Measurements from ENCODE around the gene PRKCI. TPM values are rescaled to one million over a fixed set of nuclear protein-coding genes. Genes with fewer than 3 reads are reported as not detected.
"Not testable (repeated sequence)": the region's sequence is repeated elsewhere in the genome, so short reads cannot be mapped to it uniquely, and the experiment has no call there.

PRKCI gene
- total RNA-seq, 2 donors from 2014 or later, result 18.0 to 18.7 TPM

- peaks cover 9% of the 10 kb centered on the region for H3K36me3 Mint-ChIP-seq (ENCODE audit: low read depth)
- DNase-seq (no peak), ATAC-seq (no peak)
- no peaks in the 10 kb centered on the region for H3K9me3 ChIP-seq (ENCODE audit: control insufficient read depth, low read length, poor library complexity, severe bottlenecking)
- H3K27me3 Mint-ChIP-seq, result no peaks in the 10 kb centered on the region
- H3K4me3 Mint-ChIP-seq, result no peak overlapping the region
- no peak overlapping the region for H3K27ac Mint-ChIP-seq
- H3K4me1 Mint-ChIP-seq, result peaks cover 10% of the 10 kb centered on the region
Observed at GRCh38 chr3:170240142-170240541, 17.9 kb downstream of the PRKCI start.

DNA sequence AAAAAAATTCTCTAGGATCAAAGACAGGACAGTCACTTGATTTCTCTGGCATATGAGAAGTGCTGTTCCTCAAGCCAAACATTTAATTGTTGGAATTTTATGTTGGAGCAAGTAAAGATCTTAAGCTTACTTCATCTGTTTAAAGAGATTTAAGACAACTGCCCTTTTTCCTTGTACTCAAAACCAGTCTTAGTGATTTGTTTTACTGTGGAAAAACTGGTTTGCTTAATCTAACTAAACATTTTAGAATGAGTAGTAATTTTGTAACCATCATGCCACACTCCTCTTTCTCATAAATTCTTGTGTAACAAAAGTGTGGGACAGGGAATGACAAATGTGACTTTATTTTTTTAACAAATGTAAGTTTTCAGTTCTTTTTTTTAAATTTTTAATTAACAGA, 18.4 kb downstream of the PRKCI start:
- Mint-ChIP-seq H3K4me3 (no peak overlapping the region), H3K27me3 (no peaks in the 10 kb centered on the region), H3K36me3 (ENCODE audit: low read depth) (peaks cover 9% of the 10 kb centered on the region), H3K27ac (no peak overlapping the region), H3K4me1 (peaks cover 10% of the 10 kb centered on the region)
- no peaks in the 10 kb centered on the region for H3K9me3 ChIP-seq (ENCODE audit: control insufficient read depth, low read length, poor library complexity, severe bottlenecking)
- DNase-seq, result no peak
- no peak for ATAC-seq

DNA sequence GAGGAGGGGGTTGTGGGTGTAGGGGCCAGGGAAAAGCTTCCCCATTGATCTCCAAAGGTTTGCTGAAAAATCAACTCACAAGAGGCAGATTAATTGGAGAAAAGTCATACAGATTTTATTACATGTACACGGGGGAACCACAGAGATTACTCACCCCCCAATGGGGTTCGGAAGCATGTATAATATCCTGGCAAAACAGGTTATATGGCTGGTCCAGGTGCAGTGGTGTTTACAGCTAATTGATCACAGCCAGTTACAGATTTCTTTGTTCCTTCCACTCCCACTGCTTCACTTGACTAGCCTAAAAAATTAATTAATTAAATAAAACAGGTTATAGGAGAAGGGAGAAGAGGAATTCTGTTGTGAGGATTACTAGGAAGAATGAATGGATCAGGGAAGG, 22.4 kb downstream of the PRKCI start:
- H3K9me3 ChIP-seq (ENCODE audit: control insufficient read depth, low read length, poor library complexity, severe bottlenecking), result no peaks in the 10 kb centered on the region
- H3K27ac Mint-ChIP-seq, result no peak overlapping the region
- H3K4me1 Mint-ChIP-seq, result peaks cover 16% of the 10 kb centered on the region
- DNase-seq (no peak), ATAC-seq (no peak)
- H3K36me3 Mint-ChIP-seq (ENCODE audit: low read depth), result peaks cover 7% of the 10 kb centered on the region
- no peak overlapping the region for H3K4me3 Mint-ChIP-seq
- no peaks in the 10 kb centered on the region for H3K27me3 Mint-ChIP-seq

- H3K4me3 Mint-ChIP-seq, result no peak overlapping the region
- ATAC-seq, result no peak
Observed at GRCh38 chr3:170247875-170248274, 25.7 kb downstream of the PRKCI start.

DNA sequence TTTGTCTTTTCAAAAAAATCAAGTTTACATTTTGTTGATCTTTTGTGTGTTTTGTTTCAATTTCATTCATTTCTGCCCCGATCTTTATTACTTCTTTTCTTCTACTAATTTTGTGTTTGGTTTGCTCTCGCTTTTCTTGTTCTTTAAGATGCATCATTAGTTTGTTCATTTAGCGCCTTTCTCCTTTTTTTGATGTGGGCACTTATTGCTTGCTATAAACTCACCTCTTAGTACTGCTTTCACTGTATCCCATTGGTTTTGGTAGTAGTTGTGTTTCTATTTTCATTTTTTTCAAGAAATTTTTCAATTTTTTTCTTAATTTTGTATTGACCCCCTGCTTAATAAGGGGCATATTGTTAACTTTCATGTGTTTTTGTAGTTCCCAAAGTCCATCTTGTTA, 34.4 kb downstream of the PRKCI start:
- Mint-ChIP-seq H3K36me3 (ENCODE audit: low read depth) (peaks cover 5% of the 10 kb centered on the region), H3K4me1 (peaks cover 19% of the 10 kb centered on the region), H3K4me3 (no peak overlapping the region), H3K27me3 (no peaks in the 10 kb centered on the region), H3K27ac (no peak overlapping the region)
- ATAC-seq, result no peak
- DNase-seq, result no peak
- no peaks in the 10 kb centered on the region for H3K9me3 ChIP-seq (ENCODE audit: control insufficient read depth, low read length, poor library complexity, severe bottlenecking)

More at GRCh38 chr3:170247875-170248274, 25.7 kb downstream of the PRKCI start:
- Mint-ChIP-seq H3K4me1 (peaks cover 13% of the 10 kb centered on the region), H3K36me3 (ENCODE audit: low read depth) (peaks cover 3% of the 10 kb centered on the region), H3K27me3 (no peaks in the 10 kb centered on the region), H3K27ac (peak overlapping the region; percentile 32)
- no peaks in the 10 kb centered on the region for H3K9me3 ChIP-seq (ENCODE audit: control insufficient read depth, low read length, poor library complexity, severe bottlenecking)
- no peak for DNase-seq

GRCh38 chr3:170257145-170257544, 34.9 kb downstream of the PRKCI start:
- peaks cover 19% of the 10 kb centered on the region for H3K4me1 Mint-ChIP-seq
- ATAC-seq (no peak), DNase-seq (no peak)
- no peaks in the 10 kb centered on the region for H3K9me3 ChIP-seq (ENCODE audit: control insufficient read depth, low read length, poor library complexity, severe bottlenecking)
- no peak overlapping the region for H3K4me3 Mint-ChIP-seq
- no peaks in the 10 kb centered on the region for H3K27me3 Mint-ChIP-seq
- H3K36me3 Mint-ChIP-seq (ENCODE audit: low read depth), result peaks cover 5% of the 10 kb centered on the region
- no peak overlapping the region for H3K27ac Mint-ChIP-seq

DNA sequence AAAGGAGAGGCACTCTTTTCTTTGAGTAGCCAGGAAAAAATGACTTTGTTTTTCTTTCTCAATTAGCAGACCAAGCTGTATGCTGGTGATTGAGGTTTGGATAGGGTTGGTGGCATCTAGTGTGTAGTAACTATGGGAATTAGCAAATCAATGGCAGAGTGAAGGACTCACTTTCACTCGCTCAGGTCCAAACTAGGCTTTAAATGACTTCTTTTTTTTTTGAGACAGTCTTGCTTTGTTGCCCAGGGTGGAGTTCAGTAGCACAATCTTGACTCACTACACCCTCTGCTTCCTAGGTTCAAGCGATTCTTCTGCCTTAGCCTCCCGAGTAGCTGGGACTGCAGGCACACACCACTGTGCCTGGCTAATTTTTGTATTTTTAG, 35.9 kb downstream of the PRKCI start:
- H3K9me3 ChIP-seq (ENCODE audit: control insufficient read depth, low read length, poor library complexity, severe bottlenecking), result no peaks in the 10 kb centered on the region
- Mint-ChIP-seq H3K27me3 (no peaks in the 10 kb centered on the region), H3K4me1 (peaks cover 19% of the 10 kb centered on the region), H3K4me3 (peak overlapping the region; percentile 71), H3K36me3 (ENCODE audit: low read depth) (peaks cover 5% of the 10 kb centered on the region), H3K27ac (peak overlapping the region; percentile 41)
- ATAC-seq (no peak), DNase-seq (no peak)

GRCh38 chr3:170259907-170260306, 37.7 kb downstream of the PRKCI start:
- Mint-ChIP-seq H3K4me3 (no peak overlapping the region), H3K27ac (no peak overlapping the region), H3K27me3 (no peaks in the 10 kb centered on the region), H3K4me1 (peaks cover 19% of the 10 kb centered on the region), H3K36me3 (ENCODE audit: low read depth) (peaks cover 2% of the 10 kb centered on the region)
- H3K9me3 ChIP-seq (ENCODE audit: control insufficient read depth, low read length, poor library complexity, severe bottlenecking), result no peaks in the 10 kb centered on the region
- DNase-seq, result no peak
- no peak for ATAC-seq

DNA sequence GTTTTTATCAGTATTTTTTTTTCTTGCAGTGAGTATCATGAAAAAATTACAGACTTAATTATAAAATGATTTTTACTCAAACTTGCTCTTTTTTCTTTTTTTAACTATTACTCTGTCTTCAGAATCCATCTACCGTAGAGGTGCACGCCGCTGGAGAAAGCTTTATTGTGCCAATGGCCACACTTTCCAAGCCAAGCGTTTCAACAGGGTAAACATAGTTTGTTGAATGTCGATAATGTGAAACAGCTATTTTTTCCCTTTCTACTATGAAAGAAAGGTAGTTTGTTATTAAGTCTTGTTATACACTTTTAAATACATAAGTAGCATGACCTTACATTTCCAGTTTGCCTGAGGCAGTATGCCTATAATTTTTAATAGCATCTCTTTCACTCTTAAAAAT, 45.6 kb downstream of the PRKCI start:
- H3K36me3 Mint-ChIP-seq (ENCODE audit: low read depth), result peaks cover 3% of the 10 kb centered on the region
- H3K4me3 Mint-ChIP-seq, result no peak overlapping the region
- no peak for ATAC-seq
- H3K27me3 Mint-ChIP-seq, result no peaks in the 10 kb centered on the region
- H3K27ac Mint-ChIP-seq, result no peak overlapping the region
- no peaks in the 10 kb centered on the region for H3K4me1 Mint-ChIP-seq
- DNase-seq, result no peak
- H3K9me3 ChIP-seq (ENCODE audit: control insufficient read depth, low read length, poor library complexity, severe bottlenecking), result no peaks in the 10 kb centered on the region

GRCh38 chr3:170269673-170270254, 47.5 kb downstream of the PRKCI start:
- H3K27me3 Mint-ChIP-seq; H3K36me3 Mint-ChIP-seq (ENCODE audit: low read depth); ATAC-seq; H3K4me3 Mint-ChIP-seq; H3K9me3 ChIP-seq (ENCODE audit: control insufficient read depth, low read length, poor library complexity, severe bottlenecking); DNase-seq; H3K4me1 Mint-ChIP-seq; H3K27ac Mint-ChIP-seq: not testable (repeated sequence)

- Mint-ChIP-seq H3K4me3 (no peak overlapping the region), H3K36me3 (ENCODE audit: low read depth) (peaks cover 3% of the 10 kb centered on the region), H3K4me1 (no peaks in the 10 kb centered on the region), H3K27ac (no peak overlapping the region), H3K27me3 (no peaks in the 10 kb centered on the region)
- DNase-seq (no peak), ATAC-seq (no peak)
- H3K9me3 ChIP-seq (ENCODE audit: control insufficient read depth, low read length, poor library complexity, severe bottlenecking), result no peaks in the 10 kb centered on the region
Observed at GRCh38 chr3:170270282-170270881, 48.2 kb downstream of the PRKCI start.

- peak overlapping the region; percentile 31 for H3K4me3 Mint-ChIP-seq
- no peaks in the 10 kb centered on the region for H3K9me3 ChIP-seq (ENCODE audit: control insufficient read depth, low read length, poor library complexity, severe bottlenecking)
- ATAC-seq, result no peak
- peaks cover 3% of the 10 kb centered on the region for H3K36me3 Mint-ChIP-seq (ENCODE audit: low read depth)
- peaks cover 19% of the 10 kb centered on the region for H3K4me1 Mint-ChIP-seq
- no peaks in the 10 kb centered on the region for H3K27me3 Mint-ChIP-seq
- peak overlapping the region; percentile 32 for H3K27ac Mint-ChIP-seq
- no peak for DNase-seq
Observed at GRCh38 chr3:170274641-170275040, 52.4 kb downstream of the PRKCI start.

DNA sequence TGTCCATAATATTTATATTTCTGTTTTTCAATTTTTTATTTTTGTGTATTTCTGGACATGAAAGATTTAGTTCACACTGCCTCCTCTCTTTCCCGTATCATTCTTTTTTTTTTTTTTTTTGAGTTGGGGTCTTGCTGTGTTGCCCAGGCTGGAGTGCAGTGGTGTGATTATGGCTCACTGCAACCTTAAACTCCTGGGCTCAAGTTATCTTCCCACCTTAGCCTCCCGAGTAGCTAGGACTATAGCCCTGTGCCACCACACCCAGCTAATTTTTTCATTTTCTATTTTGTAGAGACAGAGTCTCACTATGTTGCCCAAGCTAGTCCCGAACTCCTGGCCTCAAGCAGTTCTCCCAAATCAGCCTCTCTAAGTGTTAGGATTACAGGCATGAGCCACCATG, 53.6 kb downstream of the PRKCI start:
- no peaks in the 10 kb centered on the region for H3K27me3 Mint-ChIP-seq
- peaks cover 3% of the 10 kb centered on the region for H3K36me3 Mint-ChIP-seq (ENCODE audit: low read depth)
- no peak overlapping the region for H3K4me3 Mint-ChIP-seq
- no peaks in the 10 kb centered on the region for H3K9me3 ChIP-seq (ENCODE audit: control insufficient read depth, low read length, poor library complexity, severe bottlenecking)
- DNase-seq (no peak), ATAC-seq (no peak)
- peaks cover 19% of the 10 kb centered on the region for H3K4me1 Mint-ChIP-seq
- peak overlapping the region; percentile 87 for H3K27ac Mint-ChIP-seq

DNA sequence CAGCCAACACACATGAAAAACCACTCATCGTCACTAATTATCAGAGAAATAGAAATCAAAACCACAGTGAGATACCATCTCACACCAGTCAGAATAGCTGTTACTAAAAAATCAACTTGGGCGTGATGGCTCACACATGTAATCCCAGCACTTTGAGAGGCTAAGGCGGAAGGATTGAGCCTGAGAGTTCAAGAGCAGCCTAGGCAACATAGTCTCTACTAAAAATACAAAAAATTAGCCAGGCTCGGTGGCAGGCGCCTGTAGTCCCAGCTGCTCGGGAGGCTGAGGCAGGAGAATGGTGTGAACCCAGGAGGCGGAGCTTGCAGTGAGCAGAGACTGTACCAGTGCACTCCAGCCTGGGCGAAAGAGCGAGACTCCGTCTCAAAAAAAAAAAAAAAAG, 55.1 kb downstream of the PRKCI start:
- peak; percentile 55 for ATAC-seq
- DNase-seq; H3K9me3 ChIP-seq (ENCODE audit: control insufficient read depth, low read length, poor library complexity, severe bottlenecking); H3K27me3 Mint-ChIP-seq; H3K36me3 Mint-ChIP-seq (ENCODE audit: low read depth): not testable (repeated sequence)
- peaks cover 19% of the 10 kb centered on the region for H3K4me1 Mint-ChIP-seq
- H3K27ac Mint-ChIP-seq, result peak overlapping the region; percentile 87
- peak overlapping the region; percentile 82 for H3K4me3 Mint-ChIP-seq
